ENCODE measurements around the gene TGM3.

- TF ChIP-seq CTCF (IDR thresholded peaks at IDR 0.05), result no peak
- TF ChIP-seq POLR2A (IDR thresholded peaks at IDR 0.05), result no peak
Observed at GRCh38 chr20:2279253-2279779, 16.5 kb upstream of the TGM3 start.
